ENCODE measurements around the gene ANKS1A.
A peak's percentile ranks its signal among the peaks of the same experiment; 100 is the strongest.

DNA sequence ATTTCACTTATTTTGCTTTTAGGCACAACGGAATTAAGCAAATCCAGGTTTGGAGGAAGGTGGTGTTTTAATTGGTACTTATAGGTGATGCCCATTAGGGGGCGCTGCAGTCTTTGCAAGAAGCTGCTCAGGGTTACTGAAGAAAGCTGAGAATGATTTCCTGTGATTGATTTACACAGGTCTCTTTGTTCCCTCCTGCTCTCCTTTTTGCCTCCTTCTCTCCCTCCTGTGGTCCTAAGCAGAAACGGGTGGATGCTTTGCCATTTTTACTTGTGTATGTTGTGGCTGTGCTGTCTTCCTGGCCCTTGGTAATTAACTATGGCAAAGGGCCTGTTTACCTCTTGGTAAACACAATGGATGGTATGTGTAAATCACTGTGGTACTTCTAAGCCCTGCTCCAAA lies 97.8 kb downstream of the ANKS1A start:
- TF ChIP-seq, protein P1, sequence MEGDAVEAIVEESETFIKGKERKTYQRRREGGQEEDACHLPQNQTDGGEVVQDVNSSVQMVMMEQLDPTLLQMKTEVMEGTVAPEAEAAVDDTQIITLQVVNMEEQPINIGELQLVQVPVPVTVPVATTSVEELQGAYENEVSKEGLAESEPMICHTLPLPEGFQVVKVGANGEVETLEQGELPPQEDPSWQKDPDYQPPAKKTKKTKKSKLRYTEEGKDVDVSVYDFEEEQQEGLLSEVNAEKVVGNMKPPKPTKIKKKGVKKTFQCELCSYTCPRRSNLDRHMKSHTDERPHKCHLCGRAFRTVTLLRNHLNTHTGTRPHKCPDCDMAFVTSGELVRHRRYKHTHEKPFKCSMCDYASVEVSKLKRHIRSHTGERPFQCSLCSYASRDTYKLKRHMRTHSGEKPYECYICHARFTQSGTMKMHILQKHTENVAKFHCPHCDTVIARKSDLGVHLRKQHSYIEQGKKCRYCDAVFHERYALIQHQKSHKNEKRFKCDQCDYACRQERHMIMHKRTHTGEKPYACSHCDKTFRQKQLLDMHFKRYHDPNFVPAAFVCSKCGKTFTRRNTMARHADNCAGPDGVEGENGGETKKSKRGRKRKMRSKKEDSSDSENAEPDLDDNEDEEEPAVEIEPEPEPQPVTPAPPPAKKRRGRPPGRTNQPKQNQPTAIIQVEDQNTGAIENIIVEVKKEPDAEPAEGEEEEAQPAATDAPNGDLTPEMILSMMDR (IDR thresholded peaks at IDR 0.05): peak; percentile 47 to 94 (median 88)
- TF ChIP-seq POLR2A (IDR thresholded peaks at IDR 0.05) (no peak), POLR2AphosphoS5 (IDR thresholded peaks at IDR 0.05) (peak; percentile 38)
